Activated T-cell treated with anti-CD3 and anti-CD28 coated beads for 48 hours (primary cell): ENCODE results near the gene KAT2A.
A peak's percentile ranks its signal among the peaks of the same experiment; 100 is the strongest.

Experiments used
- DNase-seq: peaks from one replicate; pipeline ENCODE4 v3.0.0-alpha.2; 2020; ENCODE audit warnings: low read depth

The KAT2A gene

DNA sequence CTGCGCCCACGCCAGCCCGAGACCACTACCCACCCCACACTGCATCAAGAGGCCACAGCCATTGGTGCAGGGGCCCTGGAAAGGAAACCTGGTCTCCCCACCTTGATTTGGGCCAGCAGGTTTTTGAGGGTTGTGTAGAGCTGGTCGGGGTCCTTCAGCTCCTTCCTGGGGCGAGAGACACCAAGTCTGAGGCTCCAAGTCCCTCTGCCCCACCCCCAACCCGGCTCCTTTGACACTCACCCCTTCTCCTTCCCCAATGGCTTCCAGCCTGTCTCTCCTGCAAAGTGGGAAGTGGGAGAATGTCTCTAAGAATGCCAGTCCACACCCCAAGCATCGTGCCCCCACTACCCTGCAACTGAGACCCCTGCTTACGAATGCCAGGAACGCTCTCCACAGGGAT is 7.0 kb downstream of the KAT2A start:
- no peak for DNase-seq

DNA sequence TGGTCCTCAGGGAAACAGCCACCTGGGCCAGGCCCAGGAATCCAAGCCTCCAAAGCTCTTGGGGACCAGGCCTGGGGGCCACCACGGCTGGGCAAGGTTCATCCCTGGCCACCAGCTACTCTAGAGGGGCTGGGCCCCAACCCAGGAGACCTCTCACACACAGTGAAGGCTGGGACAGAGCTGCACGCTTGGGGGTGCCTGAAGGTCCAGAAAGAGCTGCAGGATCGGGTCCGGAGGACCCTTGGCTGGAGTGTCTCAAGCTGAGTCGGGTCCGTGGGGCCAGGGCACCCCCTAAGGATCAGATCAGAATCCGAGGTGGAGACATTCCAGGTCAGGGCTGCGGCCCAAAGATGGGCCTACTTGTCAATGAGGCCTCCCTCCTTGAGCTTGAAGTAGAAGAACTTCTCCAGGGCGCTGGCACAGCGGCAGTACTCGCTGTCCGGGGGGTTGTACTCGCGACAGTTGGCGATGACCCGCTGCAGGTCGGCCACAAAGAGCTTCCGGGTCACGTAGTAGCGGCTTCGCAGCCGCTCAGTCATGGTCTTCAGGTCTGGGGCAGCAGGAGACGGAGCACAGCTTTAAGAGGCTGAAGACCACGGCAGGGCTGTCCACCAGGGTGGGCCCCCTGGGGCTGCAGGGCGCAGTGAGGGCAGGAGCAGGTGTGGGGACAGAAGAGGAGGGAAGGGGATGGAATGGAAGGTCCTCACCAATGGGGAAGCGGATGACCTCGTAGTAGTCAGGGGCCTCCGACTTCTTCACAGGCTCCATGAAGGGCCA is 7.7 kb downstream of the KAT2A start:
- DNase-seq, result no peak

DNA sequence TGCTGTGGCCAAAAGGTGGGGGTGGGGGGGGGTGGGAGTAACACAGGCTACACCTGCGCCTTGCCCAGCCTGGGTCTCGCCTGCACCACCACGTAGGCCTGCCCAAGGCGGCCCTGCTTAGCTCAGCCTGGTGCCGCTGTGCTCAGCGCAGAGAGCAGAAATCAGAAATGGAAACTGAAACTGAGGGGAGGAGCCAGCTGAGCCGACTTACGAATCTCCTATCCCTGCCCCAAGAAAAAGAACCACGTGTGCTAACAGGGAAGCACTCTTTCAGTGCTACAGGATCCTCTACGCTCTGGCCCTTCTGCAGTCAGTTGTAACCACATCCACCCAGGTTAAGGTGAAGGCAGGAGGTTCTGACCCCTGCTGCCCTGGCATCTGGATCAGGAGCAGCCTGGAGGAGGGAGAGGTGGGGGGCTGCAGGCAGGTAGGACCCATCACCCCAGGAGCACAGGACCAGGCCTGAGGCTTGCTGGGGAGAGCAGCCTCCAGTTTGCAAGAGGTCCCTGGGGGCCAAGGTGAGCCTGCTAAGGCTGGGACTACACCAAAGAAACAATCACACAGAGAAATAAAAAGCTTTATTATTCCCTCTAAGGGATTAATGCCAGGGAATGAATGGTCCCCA is 8.5 kb downstream of the KAT2A start, which contains the start of gene DHX58:
DHX58 (minus strand) TSS at position 163 of the 625 bp plus-strand sequence. CDS start 822 bp downstream, outside the sequence.
- peak; percentile 70 for DNase-seq

DNA sequence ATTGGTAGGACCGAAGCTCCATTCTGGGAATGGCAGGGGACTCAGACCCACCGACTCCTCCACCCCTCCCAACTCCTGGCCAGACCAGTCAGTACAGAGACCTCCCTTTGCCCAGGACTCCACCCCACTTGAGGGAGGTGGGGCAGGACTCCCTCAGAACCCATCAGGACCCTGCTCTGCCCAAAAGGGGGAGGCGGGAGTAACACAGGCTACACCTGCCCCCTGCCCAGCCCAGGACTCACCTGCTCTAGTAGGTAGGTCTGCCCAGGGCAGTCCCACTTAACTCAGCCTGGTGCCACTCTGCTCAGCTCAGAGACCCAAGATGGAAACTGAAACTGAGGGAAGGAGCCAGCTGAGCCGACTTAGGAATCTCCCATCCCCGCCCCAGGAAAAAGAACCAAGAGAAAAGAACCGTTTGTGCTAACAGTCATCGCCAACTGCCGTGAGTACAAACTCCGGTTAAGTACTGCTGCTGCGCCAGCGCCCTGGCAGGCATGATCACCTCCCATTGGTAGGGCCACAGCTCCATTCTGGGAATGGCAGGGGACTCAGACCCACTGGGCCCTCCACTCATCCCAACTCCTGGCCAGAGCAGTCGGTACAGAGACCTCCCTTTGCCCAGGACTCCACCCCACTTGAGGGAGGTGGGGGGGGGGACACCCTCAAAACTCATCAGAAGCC is 9.2 kb downstream of the KAT2A start:
- no peak for DNase-seq

DNA sequence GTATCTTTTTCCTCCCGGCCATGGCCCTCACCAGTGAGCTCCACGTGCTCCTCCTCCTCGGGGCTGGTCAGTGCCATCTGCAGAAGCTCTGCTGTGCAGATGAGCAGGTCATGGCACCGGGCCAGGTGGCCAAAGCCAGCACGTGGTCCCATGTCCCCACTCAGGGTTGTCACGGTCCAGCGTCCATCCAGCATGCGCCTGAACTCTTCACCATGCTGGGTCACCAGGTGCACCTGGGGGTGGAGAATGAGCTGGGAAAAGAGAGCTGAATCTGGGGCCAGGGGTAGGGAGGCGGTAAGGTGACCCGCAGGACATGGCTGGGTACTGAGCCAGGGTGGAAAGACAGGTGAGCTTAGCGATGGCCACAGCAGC is 9.9 kb downstream of the KAT2A start:
- no peak for DNase-seq

DNA sequence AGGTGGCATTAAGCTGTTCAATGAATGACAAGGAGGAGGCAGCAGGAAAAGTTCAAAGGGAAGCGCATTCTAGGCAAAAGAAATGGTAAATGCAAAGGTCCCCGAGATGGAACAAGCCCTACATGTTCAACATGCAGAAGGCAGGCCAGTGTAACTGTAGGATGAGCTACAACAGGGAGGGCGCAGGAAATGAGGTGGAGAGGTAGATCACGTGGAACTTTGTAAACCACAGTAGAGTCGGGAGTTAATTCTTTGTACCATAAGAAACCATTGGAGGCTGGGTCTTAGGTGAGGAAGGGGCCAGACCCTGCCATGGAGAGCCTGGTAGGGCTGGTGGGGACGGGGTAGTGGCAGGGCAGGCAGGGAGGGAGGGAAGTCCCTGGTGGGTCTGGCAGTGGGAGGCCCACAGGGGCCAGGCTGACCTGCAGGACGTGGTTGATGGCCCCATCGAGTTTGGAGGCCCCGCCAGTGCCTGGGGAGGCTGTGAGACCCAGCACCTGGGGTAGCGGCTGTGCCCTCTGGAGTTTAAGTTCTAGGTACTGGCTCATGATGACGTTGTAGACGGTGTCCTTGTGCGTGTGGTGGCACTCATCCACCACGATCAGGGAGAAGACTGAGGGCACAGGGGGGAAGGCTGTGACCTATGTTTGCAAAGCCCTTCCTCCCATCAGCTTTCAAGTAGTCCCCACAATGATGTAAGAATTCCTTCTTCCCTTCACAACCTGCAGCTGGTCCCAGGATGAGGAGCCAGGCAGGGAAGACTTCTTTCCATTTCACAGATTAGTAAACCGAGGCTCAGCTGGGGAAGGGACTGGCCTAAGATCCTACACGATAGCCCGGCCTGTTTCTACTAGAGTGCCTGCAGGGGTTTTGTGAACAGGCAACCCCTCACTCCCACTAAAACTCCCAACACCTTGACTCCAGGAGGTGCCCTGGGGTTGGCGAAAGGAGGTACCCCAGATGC is 10.6 kb downstream of the KAT2A start:
- no peak for DNase-seq

DNA sequence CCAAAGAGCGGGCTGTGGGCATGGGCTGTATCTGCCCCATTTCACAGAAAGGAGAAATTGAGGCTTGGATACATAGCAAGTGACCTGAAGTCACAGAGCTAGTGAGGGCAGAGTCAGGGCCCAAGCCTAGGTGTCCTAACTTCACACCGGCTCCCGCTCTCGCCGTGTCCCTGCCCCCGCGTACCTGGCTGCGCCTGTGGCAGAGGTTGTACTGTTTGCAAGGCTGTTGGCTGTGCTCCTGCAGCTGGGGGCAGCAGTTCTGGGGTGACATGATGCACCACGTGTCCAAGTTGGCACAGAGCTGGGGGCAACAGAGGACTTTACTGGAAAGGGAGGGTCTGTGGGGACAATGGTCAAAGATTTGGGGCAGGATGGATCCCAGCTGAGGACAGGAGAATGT is 12.1 kb downstream of the KAT2A start:
- DNase-seq, result no peak

DNA sequence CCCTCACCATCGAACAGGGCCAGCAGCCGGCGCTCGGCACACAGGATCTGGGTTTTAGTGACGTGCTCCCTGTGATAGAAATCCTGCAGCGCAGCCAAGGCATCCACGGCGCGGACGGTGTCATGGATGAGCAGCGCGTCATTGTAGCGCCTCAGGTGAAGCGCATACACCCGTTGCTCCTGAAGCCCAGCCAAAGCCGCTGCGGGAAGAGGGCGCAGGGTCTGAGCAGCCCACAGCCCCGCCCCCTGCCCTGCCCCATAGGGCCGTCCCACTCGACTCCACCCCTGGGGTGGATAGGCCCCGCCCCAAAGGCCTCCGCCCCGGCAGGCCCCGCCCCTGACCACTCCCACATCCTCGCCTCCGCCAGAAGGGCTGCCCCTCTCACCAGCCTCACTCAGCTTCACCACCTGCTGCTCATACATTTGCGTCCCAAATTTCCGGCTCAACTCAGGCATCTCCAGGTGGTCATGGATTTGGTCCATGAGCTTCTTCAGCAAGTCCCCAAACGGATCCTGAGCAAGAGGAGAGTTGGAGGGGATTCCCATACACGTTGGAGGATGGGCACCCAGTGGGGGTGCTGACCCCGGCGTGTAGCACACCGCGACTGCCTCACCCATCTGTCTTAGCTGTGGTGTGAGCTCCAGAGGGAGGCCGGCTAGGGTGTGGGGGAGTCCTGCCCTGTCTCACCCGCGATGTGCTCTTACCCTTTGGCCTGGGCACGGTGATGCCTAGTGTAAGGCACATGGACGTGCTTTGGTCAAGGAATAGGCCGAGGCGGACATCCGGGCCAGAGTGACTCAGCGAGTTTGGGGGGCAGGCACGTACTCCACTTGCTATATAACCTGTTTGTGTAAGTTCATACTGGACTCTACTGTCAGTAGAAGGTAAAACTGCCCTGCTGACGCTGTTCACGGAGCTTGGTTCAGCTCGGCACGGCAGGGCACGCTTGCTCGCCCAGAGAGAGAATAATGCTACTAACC is 13.3 kb downstream of the KAT2A start:
- peak; percentile 92 for DNase-seq

DNA sequence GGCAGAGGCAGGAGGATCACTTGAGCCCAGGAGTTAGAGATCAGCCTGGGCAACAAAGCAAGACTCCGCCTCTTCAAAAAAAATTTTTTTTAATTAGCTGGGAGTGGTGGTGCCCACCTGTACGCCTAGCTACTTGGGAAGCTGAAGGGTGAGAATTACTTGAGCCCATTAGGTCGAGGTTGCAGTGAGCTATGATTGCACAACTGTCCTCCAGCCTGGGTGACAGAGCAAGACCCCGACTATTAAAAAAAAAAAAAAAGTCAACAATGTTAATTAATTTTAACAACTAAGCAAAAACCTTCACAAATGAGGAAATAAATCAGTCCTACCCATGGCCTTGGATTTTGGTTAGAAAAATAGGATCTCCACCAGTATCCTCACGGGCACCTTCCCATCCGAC is 14.0 kb downstream of the KAT2A start:
- DNase-seq, result no peak

DNA sequence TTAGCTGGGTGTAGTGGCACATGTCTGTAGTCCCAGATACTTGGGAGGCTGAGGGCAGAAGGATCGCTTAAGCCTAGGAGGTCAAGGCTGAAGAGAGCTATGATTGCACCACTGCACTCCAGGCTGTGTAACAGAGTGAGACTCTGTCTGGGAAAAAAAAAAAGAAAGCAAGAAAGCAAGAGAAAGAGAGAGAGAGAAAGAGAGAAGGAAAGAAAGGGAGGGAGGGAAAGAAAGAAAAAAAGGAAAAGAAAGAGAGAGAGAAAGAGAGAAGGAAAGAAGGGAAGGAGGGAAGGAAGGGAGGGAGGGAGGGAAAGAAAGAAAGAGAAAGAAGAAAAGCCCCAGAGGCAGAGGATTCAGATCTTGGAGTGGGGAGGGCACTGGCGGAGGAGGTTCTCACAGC is 15.2 kb downstream of the KAT2A start:
- no peak for DNase-seq

DNA sequence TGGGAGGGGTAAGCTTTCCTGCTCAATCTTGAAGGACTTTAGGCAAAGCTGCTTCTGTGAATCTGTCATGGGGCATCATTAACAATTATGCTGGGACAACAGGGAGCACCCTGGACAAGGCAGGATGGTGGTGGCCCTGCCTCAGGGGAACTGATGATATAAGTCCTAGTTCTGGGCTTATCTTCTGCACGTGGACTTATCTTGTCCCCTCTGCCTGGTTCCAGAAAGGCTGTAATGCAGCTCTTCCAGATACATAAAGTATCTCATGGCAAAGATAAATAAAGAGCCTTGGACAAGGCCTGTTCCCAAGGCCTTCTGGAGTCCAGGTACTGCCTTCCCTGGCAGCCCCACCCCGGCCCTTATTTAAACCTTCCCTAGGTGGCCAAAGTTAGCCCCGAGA is 16.9 kb downstream of the KAT2A start:
- DNase-seq, result no peak

DNA sequence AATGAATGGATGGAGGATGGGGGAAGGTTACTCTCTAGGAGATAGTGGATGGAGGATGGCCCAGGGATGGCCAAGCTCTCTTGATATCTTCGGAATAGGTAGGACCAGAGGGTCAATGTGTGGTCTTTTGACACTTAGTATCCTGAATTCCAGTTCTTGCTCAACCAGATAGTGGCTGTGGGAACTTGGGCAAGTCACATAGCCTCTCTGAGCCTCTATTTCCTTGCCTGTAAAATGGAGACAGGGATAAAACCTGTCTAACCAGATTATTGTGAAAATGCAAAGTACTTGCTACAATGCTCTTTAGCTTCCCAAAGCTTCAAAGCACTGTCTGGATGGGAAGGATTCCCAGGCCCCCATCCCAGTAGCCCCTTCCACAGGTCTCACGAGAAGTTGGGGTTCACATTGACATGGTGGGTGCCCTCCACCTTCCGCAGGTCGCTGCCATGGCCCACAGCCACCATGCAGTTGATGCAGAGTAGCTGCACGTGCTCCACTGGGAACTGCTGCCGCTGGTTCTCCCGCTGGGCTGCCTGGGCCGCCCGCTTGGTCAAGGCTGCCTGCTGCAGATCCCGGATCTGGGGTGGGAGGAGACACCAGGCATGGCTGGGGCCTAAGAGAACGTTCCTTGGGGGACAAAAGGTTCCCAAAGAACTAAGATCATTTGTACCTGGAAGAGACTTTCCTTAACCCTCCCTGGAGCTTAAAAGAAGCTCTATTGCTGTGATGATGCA is 17.8 kb downstream of the KAT2A start:
- no peak for DNase-seq

DNA sequence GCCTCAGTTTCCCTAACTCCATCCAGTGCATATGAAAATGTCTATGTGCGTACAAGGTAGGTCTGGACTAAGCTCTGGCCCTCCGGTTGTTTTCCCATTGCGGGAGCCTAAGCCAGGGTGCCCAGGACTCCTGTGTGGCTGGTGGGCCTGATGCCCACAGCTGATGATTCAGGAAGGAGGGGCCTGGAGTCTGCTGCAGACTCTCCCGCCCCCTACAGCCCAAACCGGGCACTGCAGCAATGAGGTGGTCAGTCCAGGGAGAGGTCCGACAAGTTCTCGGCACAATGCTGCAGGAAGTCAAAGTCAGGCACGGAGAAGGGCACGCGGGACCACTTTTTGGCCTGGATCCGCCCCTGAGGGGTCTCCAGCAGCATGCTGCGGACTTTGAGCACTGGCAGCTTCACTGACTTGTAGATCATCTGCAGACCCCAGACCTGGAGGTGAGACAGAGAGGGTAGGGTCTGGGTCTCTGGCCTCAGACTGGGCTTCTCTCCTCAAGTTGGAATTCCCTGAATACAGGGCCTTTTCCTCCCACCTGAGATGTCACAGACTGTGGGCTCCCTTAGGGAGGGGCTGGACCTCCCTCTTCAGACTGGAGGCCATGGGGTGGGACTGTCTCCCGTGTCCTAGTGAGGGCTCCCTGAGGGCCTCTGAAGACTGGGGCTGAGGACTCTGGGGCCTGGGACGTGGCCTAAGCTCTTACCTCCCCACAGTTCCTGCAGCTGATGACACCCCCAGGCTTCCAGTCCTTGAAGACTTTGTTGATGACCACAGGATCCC is 19.5 kb downstream of the KAT2A start:
- DNase-seq, result peak; percentile 74

DNA sequence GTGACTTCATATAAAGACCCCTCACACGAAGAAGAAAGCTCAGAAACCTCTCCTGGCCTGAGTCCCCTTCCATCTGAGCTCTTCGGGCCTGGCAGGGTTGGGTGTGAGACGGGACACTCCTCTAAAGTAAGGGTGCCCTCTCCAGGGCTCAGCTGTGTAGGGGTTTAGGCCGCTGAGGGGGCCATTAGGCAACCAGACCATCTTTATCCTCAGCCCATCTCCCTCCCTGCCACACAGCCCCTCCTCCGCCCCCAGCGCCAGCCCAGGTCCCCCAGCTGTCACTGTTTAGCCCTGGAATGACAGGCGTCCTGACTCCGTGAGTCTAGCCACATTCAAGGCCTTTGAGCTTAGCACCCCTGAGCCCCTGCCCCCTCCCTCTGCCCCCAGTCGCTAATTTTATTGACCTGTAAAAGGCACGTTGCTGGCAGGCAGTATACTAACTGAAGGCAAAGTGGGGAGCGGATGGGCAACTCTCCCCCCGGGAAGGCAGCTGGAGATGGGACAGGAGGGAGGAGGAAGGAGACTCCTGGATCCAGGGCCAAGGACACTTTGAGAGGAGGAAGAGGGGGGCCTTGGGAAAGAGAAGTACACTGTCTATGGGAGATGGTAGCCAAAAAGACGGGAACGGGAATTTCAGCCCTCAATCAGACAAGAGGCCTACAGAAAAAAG is 22.3 kb downstream of the KAT2A start:
- no peak for DNase-seq

DNA sequence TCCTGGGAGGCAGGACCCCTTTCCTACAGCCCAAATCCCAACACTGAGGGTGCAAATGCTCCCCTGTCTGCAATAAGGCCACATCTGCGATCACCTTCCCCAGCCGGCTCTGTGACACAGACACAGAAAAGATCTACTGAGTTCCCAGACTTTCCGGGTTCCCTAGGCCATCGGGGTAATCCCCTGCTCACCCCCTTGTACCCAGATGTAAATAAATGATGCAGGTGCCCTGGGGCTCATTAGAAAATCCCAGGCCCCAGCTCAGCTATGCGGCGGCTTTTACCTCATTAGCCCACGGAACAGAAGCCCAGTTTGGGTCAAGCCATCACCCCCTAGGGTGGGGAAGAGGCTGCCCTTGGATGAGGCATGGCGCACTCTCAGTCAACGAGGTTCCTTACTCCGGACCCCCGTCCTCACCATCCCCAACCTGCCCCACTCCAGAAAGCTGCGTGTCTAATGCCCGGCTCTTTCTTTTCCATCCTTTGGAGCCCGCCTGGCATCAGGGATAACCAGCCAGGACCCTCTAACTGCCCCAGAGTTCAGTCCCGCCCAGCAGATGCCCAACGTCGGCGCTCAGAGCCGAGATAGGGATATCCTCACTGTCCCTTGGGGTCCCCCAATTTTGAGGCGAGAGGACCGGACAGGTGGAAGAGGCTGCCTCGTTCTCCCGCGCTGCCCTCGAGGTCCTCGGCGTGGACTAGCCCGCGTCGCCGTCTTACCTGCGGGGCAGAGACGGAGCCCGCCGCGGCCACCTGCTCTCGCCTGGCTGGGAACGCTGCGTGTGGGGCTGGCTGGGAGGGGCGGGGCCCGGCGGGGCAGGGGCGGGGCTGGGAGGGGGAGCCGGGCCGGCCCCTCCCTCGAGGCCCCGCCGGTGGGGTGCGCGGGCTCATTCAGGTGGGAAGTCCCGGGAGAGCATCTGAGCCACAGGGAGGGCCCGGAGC is 23.2 kb downstream of the KAT2A start, which contains the start of gene ZNF385C:
ZNF385C (minus strand) TSS at position 783 of the 941 bp plus-strand sequence. CDS start 35,417 bp downstream, outside the sequence.
- peak; percentile 29 for DNase-seq

DNA sequence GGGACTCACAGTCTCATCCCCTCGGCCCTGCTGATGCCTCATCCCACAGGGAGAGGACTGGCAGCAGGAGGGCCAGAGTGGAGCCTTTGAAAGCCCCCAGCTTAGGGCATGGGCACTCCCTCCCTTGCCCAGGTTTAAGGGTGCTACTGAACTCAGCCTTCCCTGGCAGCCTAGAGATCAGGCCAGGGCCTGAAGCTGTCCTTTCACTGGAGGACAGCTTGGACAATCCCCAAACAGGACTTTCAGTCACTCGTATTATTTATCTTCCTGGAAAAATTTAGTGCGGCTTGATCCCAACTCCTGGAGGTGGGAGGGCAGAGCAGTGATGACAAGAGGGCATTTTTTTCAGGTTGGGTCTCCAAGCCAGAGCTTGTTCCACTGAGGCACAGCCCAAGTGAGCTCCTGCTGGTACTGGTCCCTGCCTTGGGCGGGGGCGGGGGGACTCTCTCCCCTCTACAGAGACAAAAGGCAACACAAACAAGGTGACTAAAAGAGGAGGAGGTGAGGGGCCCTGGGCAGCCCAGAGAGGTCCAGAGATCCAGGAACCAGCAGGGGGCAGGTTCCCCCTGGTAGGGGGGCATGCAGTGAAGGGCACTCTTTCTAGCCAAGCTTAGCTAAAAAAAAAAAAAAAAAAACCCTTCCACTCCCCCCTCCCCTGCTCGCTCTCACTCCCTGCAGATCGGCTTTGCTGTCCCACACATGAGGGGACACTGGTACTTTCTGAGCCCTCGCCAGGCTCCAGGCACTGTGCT is 24.6 kb downstream of the KAT2A start:
- DNase-seq, result no peak
